H1 (cell line): ENCODE measurements around the gene TMEM45B. TPM values are rescaled to one million over a fixed set of nuclear protein-coding genes. Genes with fewer than 3 reads are reported as not detected.

ENCODE experiments used
- CTCF ChIA-PET: fragments of 300-600 bp; sonication (Branson Sonifier 250); formaldehyde crosslinking; loops from one replicate; lab custom pipeline; 2021; ENCODE audit not compliant: partially characterized antibody; lab: Charles Lee
- POLR2A ChIA-PET: fragments of 300-600 bp; sonication (Branson Sonifier 250); formaldehyde crosslinking; loops from one replicate; lab custom pipeline; 2021; ENCODE audit warnings: inconsistent platforms; ENCODE audit not compliant: partially characterized antibody; lab: Charles Lee
- DNase-seq, 2 experiments: peaks; one replicate each; pipeline versions ENCODE4 v3.0.0 to v3.0.0-alpha.2; 2010 to 2022; ENCODE audit warnings: low spot score in 2 of 2, low read depth in 1 of 2, mixed read lengths in 1 of 2
- FAIRE-seq: peaks from 2 replicates; lab custom pipeline; 2011; peaks lifted over from hg19 to GRCh38; lab: Jason Lieb, UNC
- H2AFZ ChIP-seq: 2 replicates; pipeline ENCODE4 v1.8.1; 2012; ENCODE audit warnings: low read length, inconsistent platforms
- H2AK5ac ChIP-seq: 2 replicates; pipeline ENCODE4 v1.6.1; 2013; ENCODE audit warnings: low read depth, low read length
- H2BK120ac ChIP-seq: replicated peaks from 2 replicates; pipeline ENCODE3; 2013; ENCODE audit warnings: low read depth, low read length, inconsistent platforms
- H2BK12ac ChIP-seq: 2 replicates; pipeline ENCODE4 v1.6.1; 2013; ENCODE audit warnings: low read depth, low read length
- H2BK15ac ChIP-seq: 2 replicates; pipeline ENCODE4 v1.6.1; 2013; ENCODE audit warnings: low read length
- H2BK20ac ChIP-seq: 2 replicates; pipeline ENCODE4 v1.6.1; 2013; ENCODE audit warnings: low read length
- H2BK5ac ChIP-seq: 2 replicates; pipeline ENCODE4 v1.6.1; 2013; ENCODE audit warnings: low read depth, low read length
- H3K14ac ChIP-seq: 2 replicates; pipeline ENCODE4 v1.6.1; 2013; ENCODE audit warnings: inconsistent platforms; ENCODE audit not compliant: insufficient read length
- H3K18ac ChIP-seq: 2 replicates; pipeline ENCODE4 v1.6.1; 2013; ENCODE audit warnings: low read length; ENCODE audit errors: extremely low read depth
- H3K23ac ChIP-seq: 2 replicates; pipeline ENCODE4 v1.6.1; 2013; ENCODE audit warnings: inconsistent platforms; ENCODE audit not compliant: insufficient read length
- H3K23me2 ChIP-seq: 2 replicates; pipeline ENCODE4 v1.6.1; 2013; ENCODE audit warnings: low read depth, low read length
- H3K27ac ChIP-seq: 2 replicates; pipeline ENCODE4 v1.6.1; 2011; ENCODE audit warnings: low read depth, low read length, inconsistent platforms
- H3K27me3 ChIP-seq, 4 experiments: replicated peaks in 1 of 4; 1 replicate in 1 of 4; 2 replicates in 3 of 4; pipeline versions ENCODE4 v1.6.1 to v1.8.1; 2011 to 2013; ENCODE audit warnings: low read length in 3 of 4, mild to moderate bottlenecking in 3 of 4, inconsistent platforms in 2 of 4, mixed read lengths in 2 of 4, moderate library complexity in 1 of 4; ENCODE audit not compliant: control insufficient read depth in 3 of 4, insufficient read depth in 3 of 4; ENCODE audit errors: extremely low read depth in 1 of 4
- H3K36me3 ChIP-seq, 4 experiments: 2 replicates each; pipeline versions ENCODE4 v1.6.1 to v1.8.1; 2011 to 2013; ENCODE audit warnings: mild to moderate bottlenecking in 4 of 4, low read length in 3 of 4, moderate library complexity in 2 of 4, control low read depth in 1 of 4, inconsistent platforms in 1 of 4; ENCODE audit not compliant: insufficient read depth in 4 of 4, control insufficient read depth in 2 of 4
- H3K4ac ChIP-seq: replicated peaks from 2 replicates; pipeline ENCODE3; 2013; ENCODE audit warnings: low read length, low read depth, mixed read lengths, inconsistent platforms; ENCODE audit not compliant: insufficient read length
- H3K4me1 ChIP-seq, 4 experiments: replicated peaks in 1 of 4; 1 replicate in 1 of 4; 2 replicates in 3 of 4; pipeline versions ENCODE4 v1.6.1 to v1.8.1; 2011 to 2013; ENCODE audit warnings: low read length in 3 of 4, inconsistent platforms in 2 of 4, mixed read lengths in 1 of 4; ENCODE audit not compliant: insufficient read depth in 4 of 4, control insufficient read depth in 3 of 4
- H3K4me2 ChIP-seq, 2 experiments: 2 replicates each; pipeline versions ENCODE4 v1.6.1 to v1.8.1; 2011 to 2013; ENCODE audit warnings: low read depth in 2 of 2, low read length in 2 of 2, control low read depth in 1 of 2, inconsistent platforms in 1 of 2, mild to moderate bottlenecking in 1 of 2; ENCODE audit not compliant: insufficient read depth in 1 of 2
- H3K4me3 ChIP-seq, 4 experiments: fragments of 200-600, 300-600 bp in 1 of 4; sonication (generic), shearing (Covaris generic), sonication (Bioruptor Twin) in 1 of 4; 2 replicates each; pipeline versions ENCODE4 v1.5.1 to v1.8.1; 2011 to 2016; ENCODE audit warnings: low read length in 4 of 4, low read depth in 3 of 4, control low read depth in 2 of 4, inconsistent platforms in 2 of 4, mild to moderate bottlenecking in 2 of 4, mixed read lengths in 1 of 4, moderate library complexity in 1 of 4; ENCODE audit not compliant: insufficient read depth in 2 of 4; ENCODE audit errors: extremely low read depth in 1 of 4
- H3K56ac ChIP-seq: replicated peaks from 2 replicates; pipeline ENCODE3; 2013; ENCODE audit warnings: low read depth, mild to moderate bottlenecking, mixed read lengths, low read length, inconsistent platforms; ENCODE audit not compliant: insufficient read length
- H3K79me1 ChIP-seq: 2 replicates; pipeline ENCODE4 v1.6.1; 2013; ENCODE audit warnings: low read depth, low read length, control low read depth
- H3K79me2 ChIP-seq, 2 experiments: 2 replicates each; pipeline versions ENCODE4 v1.6.1 to v1.8.1; 2012 to 2013; ENCODE audit warnings: low read length in 2 of 2, mild to moderate bottlenecking in 2 of 2, inconsistent platforms in 1 of 2; ENCODE audit not compliant: insufficient read depth in 2 of 2, control insufficient read depth in 1 of 2
- H3K9ac ChIP-seq, 4 experiments: replicated peaks in 1 of 4; 1 replicate in 1 of 4; 2 replicates in 3 of 4; pipeline versions ENCODE4 v1.6.1 to v1.8.1; 2011 to 2013; ENCODE audit warnings: low read depth in 3 of 4, low read length in 3 of 4, control low read depth in 2 of 4, mild to moderate bottlenecking in 2 of 4, moderate library complexity in 2 of 4, inconsistent platforms in 1 of 4; ENCODE audit errors: extremely low read depth in 1 of 4
- H3K9me3 ChIP-seq, 2 experiments: 2 replicates each; pipeline versions ENCODE4 v1.6.1 to v1.8.1; 2012 to 2013; ENCODE audit warnings: mild to moderate bottlenecking in 2 of 2, moderate library complexity in 2 of 2, control low read depth in 1 of 2, inconsistent platforms in 1 of 2, low read depth in 1 of 2, low read length in 1 of 2, mixed read lengths in 1 of 2; ENCODE audit not compliant: insufficient read depth in 2 of 2
- H4K20me1 ChIP-seq, 2 experiments: replicated peaks in 1 of 2; 2 replicates each; pipeline versions ENCODE3 to v1.8.1; 2011 to 2013; ENCODE audit warnings: inconsistent platforms in 2 of 2, low read length in 2 of 2, mild to moderate bottlenecking in 1 of 2; ENCODE audit not compliant: insufficient read depth in 2 of 2, control insufficient read depth in 1 of 2
- H4K5ac ChIP-seq: 2 replicates; pipeline ENCODE4 v1.6.1; 2013; ENCODE audit warnings: low read length, low read depth, mixed read lengths, inconsistent platforms; ENCODE audit not compliant: insufficient read length
- H4K8ac ChIP-seq: 2 replicates; pipeline ENCODE4 v1.8.0; 2013; ENCODE audit warnings: mild to moderate bottlenecking, moderate library complexity, low read length, inconsistent platforms; ENCODE audit not compliant: insufficient read depth; ENCODE audit errors: extremely low read depth
- H4K91ac ChIP-seq: replicated peaks from 2 replicates; pipeline ENCODE3; 2013; ENCODE audit warnings: low read length, mixed read lengths, inconsistent platforms; ENCODE audit not compliant: insufficient read length
- ATF3 ChIP-seq: IDR thresholded peaks from 2 replicates; pipeline ENCODE4 v1.6.1; 2011; ENCODE audit warnings: low read depth, mild to moderate bottlenecking, low read length; ENCODE audit not compliant: insufficient read depth
- KDM1A ChIP-seq: fragments of 200-600, 300-600 bp; sonication (generic); IDR thresholded peaks from 2 replicates; pipeline ENCODE4 v1.7.1; 2016; ENCODE audit warnings: mild to moderate bottlenecking, low read length, borderline replicate concordance
- KDM4A ChIP-seq: IDR thresholded peaks from one replicate; pipeline ENCODE4 v1.7.1; 2012; ENCODE audit warnings: low read depth, mild to moderate bottlenecking, moderate library complexity, low read length, inconsistent platforms; ENCODE audit not compliant: severe bottlenecking
- NRF1 ChIP-seq: IDR thresholded peaks from 2 replicates; pipeline ENCODE4 v1.6.1; 2011; ENCODE audit warnings: mild to moderate bottlenecking, low read depth, low read length, improper control_type of control experiment
- SIX5 ChIP-seq: IDR thresholded peaks from 2 replicates; pipeline ENCODE4 v1.6.1; 2011; ENCODE audit warnings: mild to moderate bottlenecking, low read depth, low read length
- TBP ChIP-seq: IDR thresholded peaks from 2 replicates; pipeline ENCODE4 v1.6.1; 2011; ENCODE audit warnings: low read depth, low read length, improper control_type of control experiment
- TCF12 ChIP-seq: IDR thresholded peaks from 2 replicates; pipeline ENCODE4 v1.6.1; 2011; ENCODE audit warnings: low read depth, mild to moderate bottlenecking, low read length
- WGBS, 2 experiments: shearing (Covaris generic) in 1 of 2; methylation state at CpG; one replicate each; pipeline versions ENCODE4 v1.1.6 to v1.1.7; 2013 to 2015; ENCODE audit warnings: low lambda C conversion rate in 2 of 2, mixed read lengths in 2 of 2, inconsistent platforms in 1 of 2, low coverage in 1 of 2, missing lambda C conversion rate in 1 of 2; ENCODE audit not compliant: insufficient replicate concordance in 2 of 2, insufficient coverage in 1 of 2, insufficient read length in 1 of 2; ENCODE audit errors: extremely low coverage in 1 of 2, missing lambda C conversion rate in 1 of 2; 5-methylcytosine and 5-hydroxymethylcytosine counted together
- polyA plus RNA-seq, 7 experiments: library from polyadenylated mRNA; depleted of rRNA in 3 of 7; stranded (reverse) in 5 of 7; unstranded in 2 of 7; fragments of >200 nt in 5 of 7; fragments of 200-250 nt in 2 of 7; gene quantifications; 1 replicate in 5 of 7; 2 replicates in 1 of 7; 4 replicates in 1 of 7; pipeline versions ENCODE4 v1.2.1 to v1.2.3, GENCODE V29; 2011 to 2013; ENCODE audit warnings: missing spikeins in 2 of 7, mixed read lengths in 2 of 7
- total RNA-seq: library from RNA; stranded (reverse); fragmentation: NEBNext Ultra II Directional; extraction: Animal tissue kit (Norgen Biotek cat#: 25700); gene quantifications from 2 replicates; pipeline ENCODE4 v1.2.1, GENCODE V29; 2021

The TMEM45B gene
- total and polyA plus RNA-seq, 2 of the 8 experiments (the other 6 are each of a cell fraction or from before 2014, with no cell fraction given) = 0.23 TPM; not detected in 1

DNA sequence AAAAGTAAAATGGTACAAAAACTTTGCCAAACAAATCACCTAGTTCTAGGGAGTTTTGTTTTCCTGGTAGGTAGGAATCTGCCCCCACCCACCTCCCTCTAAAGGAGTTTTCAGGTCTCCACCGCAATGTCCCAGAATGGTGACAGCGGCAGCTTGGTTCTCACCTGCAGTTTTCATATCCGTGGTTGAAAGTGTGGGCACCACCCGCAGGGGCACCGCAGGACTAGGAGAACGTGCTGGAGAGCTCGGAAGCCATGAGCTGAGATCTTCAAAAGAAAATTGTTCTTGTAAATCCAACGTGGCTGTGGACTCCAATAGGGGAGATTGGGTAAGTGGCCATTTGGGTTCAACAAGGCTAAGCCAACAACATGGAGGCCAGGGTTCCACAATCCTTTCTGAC, 68.9 kb downstream of the TMEM45B start:
- Histone ChIP-seq H3K79me2 (no peaks in the 10 kb centered on the region), H4K20me1 (peaks cover 2 to 3% of the 10 kb centered on the region in 2 experiments), H4K5ac (no peak overlapping the region), H2AK5ac (no peak overlapping the region), H3K27ac (no peak overlapping the region), H2BK5ac (no peak overlapping the region), H2BK15ac (no peak overlapping the region), H2AFZ (no peak overlapping the region), H2BK12ac (no peak overlapping the region), H3K23ac (no peak overlapping the region), H2BK120ac (no peak overlapping the region), H2BK20ac (no peak overlapping the region), H3K14ac (no peak overlapping the region), H3K18ac (no peak overlapping the region), H3K36me3 (peaks cover 32 to 87% (median 79%) of the 10 kb centered on the region in 4 experiments), H3K4me2 (no peak overlapping the region), H4K91ac (no peak overlapping the region), H3K4ac (no peak overlapping the region), H3K79me1 (no peaks in the 10 kb centered on the region; the same call in 1 of the 2 replicates), H4K8ac (no peak overlapping the region), H3K23me2 (no peaks in the 10 kb centered on the region), H3K27me3 (no peaks in the 10 kb centered on the region), H3K9me3 (no peaks in the 10 kb centered on the region), H3K4me1 (no peaks in the 10 kb centered on the region), H3K4me3 (no peak overlapping the region), H3K9ac (no peak overlapping the region), H3K56ac (no peak overlapping the region)
- FAIRE-seq (no peak), DNase-seq (no peak)
- CTCF ChIA-PET = interaction anchor here (0.9 to 1.0 kb wide), 2 partner anchors 9 to 316 kb away, joined by 3 to 4 read pairs; no protein-coding TSS in a partner anchor
- TF ChIP-seq NRF1 (no peak), KDM1A (no peak), SIX5 (no peak), KDM4A (no peak), ATF3 (no peak), TCF12 (no peak), TBP (no peak)
- POLR2A ChIA-PET = interaction anchor here (0.8 kb wide), 1 partner anchor 10 kb away, joined by 3 read pairs; no protein-coding TSS in a partner anchor
- WGBS, 2 experiments = 88% methylated on average over 8 of the region's 8 CpGs; no CpG with 5 or more reads in 1 of the 2 experiments
